Left renal cortex interstitium (tissue), 4 donors: ENCODE data around the gene KRTAP1-5. TPM values are rescaled to one million over a fixed set of nuclear protein-coding genes. Genes with fewer than 3 reads are reported as not detected.

ENCODE experiments used
- polyA plus RNA-seq, 4 donors: library from polyadenylated mRNA; unstranded; fragments of 120-200 nt; gene quantifications; one replicate each; pipeline ENCODE4 v1.2.1, GENCODE V29; 2013; ENCODE audit not compliant: insufficient read length in 4 of 4

Gene KRTAP1-5
- polyA plus RNA-seq, 4 donors = not detected

Other genes starting within 250 kb of the KRTAP1-5 start
- gene KRT27, start 244.7 kb downstream of the KRTAP1-5 start, polyA plus RNA-seq = not detected
- gene KRT28, start 227.2 kb downstream of the KRTAP1-5 start, polyA plus RNA-seq = not detected
- 10 to 100 TPM; 41.1 to 72.4 (median 42.9) TPM for gene KRT10, start 204.6 kb downstream of the KRTAP1-5 start, polyA plus RNA-seq
- under 1 TPM in 1 of 4 donors, not detected in 3; 0.28 TPM for gene KRT12, start 160.0 kb downstream of the KRTAP1-5 start, polyA plus RNA-seq
- under 1 TPM in 2 of 4 donors, not detected in 2; 0.20 to 0.24 TPM for gene KRT20, start 142.0 kb downstream of the KRTAP1-5 start, polyA plus RNA-seq
- 1 to 10 TPM in 3 of 4 donors, under 1 TPM in 1; 0.57 to 2.3 (median 1.6) TPM for gene KRT23, start 89.6 kb downstream of the KRTAP1-5 start, polyA plus RNA-seq
- gene KRT39, start 60.3 kb downstream of the KRTAP1-5 start, polyA plus RNA-seq = under 1 TPM in 1 of 4 donors, not detected in 3; 0.09 TPM
- under 1 TPM in 1 of 4 donors, not detected in 3; 0.08 TPM for gene KRT40, start 42.9 kb downstream of the KRTAP1-5 start, polyA plus RNA-seq
- not detected for gene KRTAP3-3, start 33.0 kb downstream of the KRTAP1-5 start, polyA plus RNA-seq
- gene KRTAP3-2, start 27.3 kb downstream of the KRTAP1-5 start, polyA plus RNA-seq = not detected
- not detected for gene KRTAP3-1, start 18.1 kb downstream of the KRTAP1-5 start, polyA plus RNA-seq
- gene KRTAP1-4, start 3.0 kb upstream of the KRTAP1-5 start, polyA plus RNA-seq = not detected
- not detected for gene KRTAP1-3, start 7.7 kb upstream of the KRTAP1-5 start, polyA plus RNA-seq
- gene KRTAP1-1, start 14.2 kb upstream of the KRTAP1-5 start, polyA plus RNA-seq = not detected
- not detected for gene KRTAP2-1, start 20.1 kb upstream of the KRTAP1-5 start, polyA plus RNA-seq
- gene KRTAP2-2, start 28.0 kb upstream of the KRTAP1-5 start, polyA plus RNA-seq = not detected
- gene KRTAP2-3, start 32.9 kb upstream of the KRTAP1-5 start, polyA plus RNA-seq = not detected
- not detected for gene KRTAP2-4, start 38.7 kb upstream of the KRTAP1-5 start, polyA plus RNA-seq
- not detected for gene KRTAP4-7, start 56.9 kb upstream of the KRTAP1-5 start, polyA plus RNA-seq
- not detected for gene KRTAP4-8, start 70.9 kb upstream of the KRTAP1-5 start, polyA plus RNA-seq
- gene KRTAP4-16, start 75.0 kb upstream of the KRTAP1-5 start, polyA plus RNA-seq = not detected
- gene KRTAP4-9, start 78.2 kb upstream of the KRTAP1-5 start, polyA plus RNA-seq = not detected
- gene KRTAP4-11, start 91.2 kb upstream of the KRTAP1-5 start, polyA plus RNA-seq = not detected
- gene KRTAP4-12, start 97.0 kb upstream of the KRTAP1-5 start, polyA plus RNA-seq = not detected
- not detected for gene KRTAP4-6, start 113.3 kb upstream of the KRTAP1-5 start, polyA plus RNA-seq
- gene KRTAP4-5, start 122.6 kb upstream of the KRTAP1-5 start, polyA plus RNA-seq = not detected
- gene KRTAP4-4, start 133.5 kb upstream of the KRTAP1-5 start, polyA plus RNA-seq = not detected
- gene KRTAP4-3, start 141.0 kb upstream of the KRTAP1-5 start, polyA plus RNA-seq = not detected
- gene KRTAP4-2, start 151.0 kb upstream of the KRTAP1-5 start, polyA plus RNA-seq = not detected
- gene KRTAP4-1, start 157.7 kb upstream of the KRTAP1-5 start, polyA plus RNA-seq = not detected
- not detected for gene KRTAP9-1, start 162.7 kb upstream of the KRTAP1-5 start, polyA plus RNA-seq
- gene KRTAP9-2, start 199.4 kb upstream of the KRTAP1-5 start, polyA plus RNA-seq = not detected
- gene KRTAP9-3, start 205.2 kb upstream of the KRTAP1-5 start, polyA plus RNA-seq = not detected
- gene KRTAP9-8, start 210.8 kb upstream of the KRTAP1-5 start, polyA plus RNA-seq = not detected
- gene KRTAP9-4, start 222.5 kb upstream of the KRTAP1-5 start, polyA plus RNA-seq = not detected
- gene KRTAP9-9, start 228.2 kb upstream of the KRTAP1-5 start, polyA plus RNA-seq = not detected
- gene KRTAP9-6, start 238.2 kb upstream of the KRTAP1-5 start, polyA plus RNA-seq = under 1 TPM in 3 of 4 donors, not detected in 1; 0.09 to 0.14 (median 0.10) TPM
- not detected for gene KRTAP9-7, start 248.5 kb upstream of the KRTAP1-5 start, polyA plus RNA-seq